GM12801 (cell line): Measurements from ENCODE around the gene GLRX5.

Source experiments
- TF ChIP-seq, protein P1 (sequence below): IDR thresholded peaks from one replicate; pipeline ENCODE4 v1.5.1; 2011; ENCODE audit warnings: control low read depth; ENCODE audit not compliant: insufficient read length; ENCODE audit errors: extremely low read depth

GLRX5 gene

GRCh38 chr14:95495538-95496025 is 39.3 kb upstream of the GLRX5 start:
- TF ChIP-seq, protein P1, sequence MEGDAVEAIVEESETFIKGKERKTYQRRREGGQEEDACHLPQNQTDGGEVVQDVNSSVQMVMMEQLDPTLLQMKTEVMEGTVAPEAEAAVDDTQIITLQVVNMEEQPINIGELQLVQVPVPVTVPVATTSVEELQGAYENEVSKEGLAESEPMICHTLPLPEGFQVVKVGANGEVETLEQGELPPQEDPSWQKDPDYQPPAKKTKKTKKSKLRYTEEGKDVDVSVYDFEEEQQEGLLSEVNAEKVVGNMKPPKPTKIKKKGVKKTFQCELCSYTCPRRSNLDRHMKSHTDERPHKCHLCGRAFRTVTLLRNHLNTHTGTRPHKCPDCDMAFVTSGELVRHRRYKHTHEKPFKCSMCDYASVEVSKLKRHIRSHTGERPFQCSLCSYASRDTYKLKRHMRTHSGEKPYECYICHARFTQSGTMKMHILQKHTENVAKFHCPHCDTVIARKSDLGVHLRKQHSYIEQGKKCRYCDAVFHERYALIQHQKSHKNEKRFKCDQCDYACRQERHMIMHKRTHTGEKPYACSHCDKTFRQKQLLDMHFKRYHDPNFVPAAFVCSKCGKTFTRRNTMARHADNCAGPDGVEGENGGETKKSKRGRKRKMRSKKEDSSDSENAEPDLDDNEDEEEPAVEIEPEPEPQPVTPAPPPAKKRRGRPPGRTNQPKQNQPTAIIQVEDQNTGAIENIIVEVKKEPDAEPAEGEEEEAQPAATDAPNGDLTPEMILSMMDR: no peak

DNA sequence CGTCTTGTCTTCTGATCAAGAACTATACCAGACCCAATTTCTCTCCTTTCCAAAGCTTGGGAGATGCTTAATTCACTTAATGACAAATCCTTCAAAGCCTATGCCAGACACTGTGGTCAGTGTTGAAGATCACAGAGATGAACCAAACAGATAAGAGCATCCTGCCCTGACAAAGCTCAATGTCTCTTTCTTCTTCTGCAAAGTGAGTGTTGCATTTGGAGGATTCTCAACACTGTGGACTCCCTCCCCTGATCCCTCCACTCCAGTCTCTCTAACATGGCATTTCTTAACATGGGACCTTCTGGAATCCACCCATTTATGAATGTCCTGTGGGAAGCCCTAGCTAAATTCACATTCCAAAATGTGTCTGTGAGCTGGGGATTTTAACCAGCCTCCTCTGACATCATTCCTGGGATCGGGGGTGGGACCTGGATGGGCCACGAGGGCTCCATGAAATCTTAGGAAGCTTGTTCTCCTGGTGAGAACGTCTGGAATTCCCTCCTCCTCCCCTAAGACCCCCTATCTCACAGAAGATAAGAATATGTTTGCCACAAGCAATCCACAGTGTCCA is 38.7 kb upstream of the GLRX5 start:
- TF ChIP-seq, protein P1: no peak

- TF ChIP-seq, protein P1: no peak
These were observed 38.1 kb upstream of the GLRX5 start for GRCh38 chr14:95496690-95497259.

GRCh38 chr14:95497561-95498011 is 37.3 kb upstream of the GLRX5 start:
- TF ChIP-seq, protein P1: no peak

- TF ChIP-seq, protein P1: no peak
These were observed 36.1 kb upstream of the GLRX5 start for GRCh38 chr14:95498622-95499353.

DNA sequence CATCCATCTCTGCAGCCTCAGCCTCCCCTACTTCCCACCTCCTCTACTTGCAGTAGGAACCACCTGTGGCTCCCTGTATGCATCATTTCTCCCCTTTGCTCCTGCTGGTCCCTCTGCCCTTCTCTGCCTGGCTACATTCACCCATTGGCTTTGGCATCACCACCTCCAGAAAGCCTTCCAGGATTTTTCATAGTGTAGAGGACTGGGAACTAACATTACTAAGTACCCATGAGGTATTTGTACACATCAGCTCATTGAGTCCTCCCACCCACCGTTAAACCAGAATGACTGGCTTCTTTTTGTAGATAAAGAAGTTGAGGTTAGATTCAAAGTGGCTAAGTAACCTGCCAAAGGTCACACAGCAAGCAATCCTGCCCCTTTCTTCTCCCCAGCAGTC is 35.5 kb upstream of the GLRX5 start:
- TF ChIP-seq, protein P1: no peak

DNA sequence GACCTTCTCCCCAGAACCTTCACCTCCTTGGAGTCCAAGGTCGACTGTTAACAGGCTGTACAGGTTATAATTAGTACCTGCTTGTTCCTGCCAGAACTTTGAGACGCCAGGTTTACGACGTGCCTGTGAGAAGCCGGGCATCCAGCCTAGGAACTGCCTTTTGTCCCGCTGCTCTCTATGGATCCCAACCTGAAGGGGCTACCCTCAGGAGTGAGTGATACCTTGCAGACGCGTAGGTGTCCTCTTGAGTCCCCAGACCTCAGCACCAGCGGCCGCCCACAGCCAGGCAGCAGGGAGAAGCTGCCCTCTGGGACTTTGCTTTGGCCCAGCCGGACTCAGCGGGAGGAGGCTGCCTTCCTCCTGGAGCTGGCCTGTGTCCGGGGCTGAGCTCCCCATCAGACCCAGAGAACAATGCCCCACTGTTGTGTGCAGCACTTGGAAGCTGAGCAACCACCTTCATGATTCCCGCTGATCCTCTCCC is 34.6 kb upstream of the GLRX5 start:
- TF ChIP-seq, protein P1: no peak
